ENCODE results near the gene SERINC2.

The SERINC2 gene

DNA sequence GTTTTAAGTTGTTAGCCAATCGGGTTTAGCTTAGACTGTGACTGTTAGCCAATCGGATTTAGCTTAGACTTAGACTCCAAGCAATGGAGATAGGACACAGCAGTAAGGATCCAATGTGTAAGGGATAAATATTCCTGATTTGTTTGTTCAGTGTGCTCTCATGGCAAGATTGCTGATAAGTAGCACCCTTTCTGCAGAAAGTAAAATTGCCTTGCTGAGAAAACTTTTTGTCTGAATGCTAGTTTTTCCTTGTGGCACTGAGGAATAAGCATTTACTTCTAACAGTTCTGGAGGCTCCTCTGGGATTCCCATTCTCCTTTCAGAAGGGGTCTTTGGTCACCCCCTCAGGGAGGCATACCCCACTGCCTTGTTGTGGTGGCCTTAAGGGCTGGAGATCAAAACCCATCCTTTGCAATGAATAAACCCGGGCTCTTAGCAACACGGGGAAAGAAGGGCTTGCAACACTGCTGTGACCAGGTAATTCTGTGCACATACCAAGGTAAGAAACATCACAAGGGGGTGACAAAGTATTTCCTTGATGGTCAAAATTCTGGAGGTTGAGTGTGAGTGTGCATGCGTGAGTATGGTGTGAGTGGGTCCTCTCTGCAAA is 45.4 kb downstream of the SERINC2 start:
- no peak for TF ChIP-seq ISL1 (CRISPR knock-in tag; IDR thresholded peaks at IDR 0.05)
- TF ChIP-seq SNAI2 (CRISPR knock-in tag; IDR thresholded peaks at IDR 0.05) = no peak
- TF ChIP-seq ZNF565 (CRISPR knock-in tag; conservative IDR thresholded peaks at IDR 0.05; ENCODE audit: low read depth) = no peak
- no peak for TF ChIP-seq CSDC2 (CRISPR knock-in tag; IDR thresholded peaks at IDR 0.05)
- TF ChIP-seq ARNTL (CRISPR knock-in tag; IDR thresholded peaks at IDR 0.05; ENCODE audit: borderline replicate concordance, low read depth) = no peak
- TF ChIP-seq ZNF70 (CRISPR knock-in tag; IDR thresholded peaks at IDR 0.05) = no peak
- TF ChIP-seq, protein P1, sequence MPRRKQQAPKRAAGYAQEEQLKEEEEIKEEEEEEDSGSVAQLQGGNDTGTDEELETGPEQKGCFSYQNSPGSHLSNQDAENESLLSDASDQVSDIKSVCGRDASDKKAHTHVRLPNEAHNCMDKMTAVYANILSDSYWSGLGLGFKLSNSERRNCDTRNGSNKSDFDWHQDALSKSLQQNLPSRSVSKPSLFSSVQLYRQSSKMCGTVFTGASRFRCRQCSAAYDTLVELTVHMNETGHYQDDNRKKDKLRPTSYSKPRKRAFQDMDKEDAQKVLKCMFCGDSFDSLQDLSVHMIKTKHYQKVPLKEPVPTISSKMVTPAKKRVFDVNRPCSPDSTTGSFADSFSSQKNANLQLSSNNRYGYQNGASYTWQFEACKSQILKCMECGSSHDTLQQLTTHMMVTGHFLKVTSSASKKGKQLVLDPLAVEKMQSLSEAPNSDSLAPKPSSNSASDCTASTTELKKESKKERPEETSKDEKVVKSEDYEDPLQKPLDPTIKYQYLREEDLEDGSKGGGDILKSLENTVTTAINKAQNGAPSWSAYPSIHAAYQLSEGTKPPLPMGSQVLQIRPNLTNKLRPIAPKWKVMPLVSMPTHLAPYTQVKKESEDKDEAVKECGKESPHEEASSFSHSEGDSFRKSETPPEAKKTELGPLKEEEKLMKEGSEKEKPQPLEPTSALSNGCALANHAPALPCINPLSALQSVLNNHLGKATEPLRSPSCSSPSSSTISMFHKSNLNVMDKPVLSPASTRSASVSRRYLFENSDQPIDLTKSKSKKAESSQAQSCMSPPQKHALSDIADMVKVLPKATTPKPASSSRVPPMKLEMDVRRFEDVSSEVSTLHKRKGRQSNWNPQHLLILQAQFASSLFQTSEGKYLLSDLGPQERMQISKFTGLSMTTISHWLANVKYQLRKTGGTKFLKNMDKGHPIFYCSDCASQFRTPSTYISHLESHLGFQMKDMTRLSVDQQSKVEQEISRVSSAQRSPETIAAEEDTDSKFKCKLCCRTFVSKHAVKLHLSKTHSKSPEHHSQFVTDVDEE (CRISPR knock-in tag; IDR thresholded peaks at IDR 0.05) = no peak
- TF ChIP-seq RARB (CRISPR knock-in tag; IDR thresholded peaks at IDR 0.05) = no peak
- TF ChIP-seq BACH2 (CRISPR knock-in tag; IDR thresholded peaks at IDR 0.05; ENCODE audit: borderline replicate concordance) = no peak
- TF ChIP-seq TOX (CRISPR knock-in tag; IDR thresholded peaks at IDR 0.05; ENCODE audit: borderline replicate concordance) = no peak
- TF ChIP-seq, protein P2, sequence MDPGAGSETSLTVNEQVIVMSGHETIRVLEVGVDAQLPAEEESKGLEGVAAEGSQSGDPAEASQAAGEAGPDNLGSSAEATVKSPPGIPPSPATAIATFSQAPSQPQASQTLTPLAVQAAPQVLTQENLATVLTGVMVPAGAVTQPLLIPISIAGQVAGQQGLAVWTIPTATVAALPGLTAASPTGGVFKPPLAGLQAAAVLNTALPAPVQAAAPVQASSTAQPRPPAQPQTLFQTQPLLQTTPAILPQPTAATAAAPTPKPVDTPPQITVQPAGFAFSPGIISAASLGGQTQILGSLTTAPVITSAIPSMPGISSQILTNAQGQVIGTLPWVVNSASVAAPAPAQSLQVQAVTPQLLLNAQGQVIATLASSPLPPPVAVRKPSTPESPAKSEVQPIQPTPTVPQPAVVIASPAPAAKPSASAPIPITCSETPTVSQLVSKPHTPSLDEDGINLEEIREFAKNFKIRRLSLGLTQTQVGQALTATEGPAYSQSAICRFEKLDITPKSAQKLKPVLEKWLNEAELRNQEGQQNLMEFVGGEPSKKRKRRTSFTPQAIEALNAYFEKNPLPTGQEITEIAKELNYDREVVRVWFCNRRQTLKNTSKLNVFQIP (CRISPR knock-in tag; IDR thresholded peaks at IDR 0.05; ENCODE audit: borderline replicate concordance, low read depth) = no peak
- TF ChIP-seq ZFP3 (CRISPR knock-in tag; IDR thresholded peaks at IDR 0.05) = no peak
- TF ChIP-seq OSR1 (CRISPR knock-in tag; IDR thresholded peaks at IDR 0.05) = no peak
- no peak for TF ChIP-seq GLIS3 (CRISPR knock-in tag; IDR thresholded peaks at IDR 0.05)
- TF ChIP-seq, protein P3, sequence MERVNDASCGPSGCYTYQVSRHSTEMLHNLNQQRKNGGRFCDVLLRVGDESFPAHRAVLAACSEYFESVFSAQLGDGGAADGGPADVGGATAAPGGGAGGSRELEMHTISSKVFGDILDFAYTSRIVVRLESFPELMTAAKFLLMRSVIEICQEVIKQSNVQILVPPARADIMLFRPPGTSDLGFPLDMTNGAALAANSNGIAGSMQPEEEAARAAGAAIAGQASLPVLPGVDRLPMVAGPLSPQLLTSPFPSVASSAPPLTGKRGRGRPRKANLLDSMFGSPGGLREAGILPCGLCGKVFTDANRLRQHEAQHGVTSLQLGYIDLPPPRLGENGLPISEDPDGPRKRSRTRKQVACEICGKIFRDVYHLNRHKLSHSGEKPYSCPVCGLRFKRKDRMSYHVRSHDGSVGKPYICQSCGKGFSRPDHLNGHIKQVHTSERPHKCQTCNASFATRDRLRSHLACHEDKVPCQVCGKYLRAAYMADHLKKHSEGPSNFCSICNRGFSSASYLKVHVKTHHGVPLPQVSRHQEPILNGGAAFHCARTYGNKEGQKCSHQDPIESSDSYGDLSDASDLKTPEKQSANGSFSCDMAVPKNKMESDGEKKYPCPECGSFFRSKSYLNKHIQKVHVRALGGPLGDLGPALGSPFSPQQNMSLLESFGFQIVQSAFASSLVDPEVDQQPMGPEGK (CRISPR knock-in tag; IDR thresholded peaks at IDR 0.05; ENCODE audit: borderline replicate concordance) = no peak
- TF ChIP-seq, protein P4, sequence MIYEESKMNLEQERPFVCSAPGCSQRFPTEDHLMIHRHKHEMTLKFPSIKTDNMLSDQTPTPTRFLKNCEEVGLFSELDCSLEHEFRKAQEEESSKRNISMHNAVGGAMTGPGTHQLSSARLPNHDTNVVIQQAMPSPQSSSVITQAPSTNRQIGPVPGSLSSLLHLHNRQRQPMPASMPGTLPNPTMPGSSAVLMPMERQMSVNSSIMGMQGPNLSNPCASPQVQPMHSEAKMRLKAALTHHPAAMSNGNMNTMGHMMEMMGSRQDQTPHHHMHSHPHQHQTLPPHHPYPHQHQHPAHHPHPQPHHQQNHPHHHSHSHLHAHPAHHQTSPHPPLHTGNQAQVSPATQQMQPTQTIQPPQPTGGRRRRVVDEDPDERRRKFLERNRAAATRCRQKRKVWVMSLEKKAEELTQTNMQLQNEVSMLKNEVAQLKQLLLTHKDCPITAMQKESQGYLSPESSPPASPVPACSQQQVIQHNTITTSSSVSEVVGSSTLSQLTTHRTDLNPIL (CRISPR knock-in tag; IDR thresholded peaks at IDR 0.05; ENCODE audit: low read depth) = no peak
- TF ChIP-seq, protein P5, sequence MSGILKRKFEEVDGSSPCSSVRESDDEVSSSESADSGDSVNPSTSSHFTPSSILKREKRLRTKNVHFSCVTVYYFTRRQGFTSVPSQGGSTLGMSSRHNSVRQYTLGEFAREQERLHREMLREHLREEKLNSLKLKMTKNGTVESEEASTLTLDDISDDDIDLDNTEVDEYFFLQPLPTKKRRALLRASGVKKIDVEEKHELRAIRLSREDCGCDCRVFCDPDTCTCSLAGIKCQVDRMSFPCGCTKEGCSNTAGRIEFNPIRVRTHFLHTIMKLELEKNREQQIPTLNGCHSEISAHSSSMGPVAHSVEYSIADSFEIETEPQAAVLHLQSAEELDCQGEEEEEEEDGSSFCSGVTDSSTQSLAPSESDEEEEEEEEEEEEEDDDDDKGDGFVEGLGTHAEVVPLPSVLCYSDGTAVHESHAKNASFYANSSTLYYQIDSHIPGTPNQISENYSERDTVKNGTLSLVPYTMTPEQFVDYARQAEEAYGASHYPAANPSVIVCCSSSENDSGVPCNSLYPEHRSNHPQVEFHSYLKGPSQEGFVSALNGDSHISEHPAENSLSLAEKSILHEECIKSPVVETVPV (CRISPR knock-in tag; IDR thresholded peaks at IDR 0.05) = no peak
- no peak for TF ChIP-seq ZNF8 (CRISPR knock-in tag; IDR thresholded peaks at IDR 0.05)
- TF ChIP-seq ESRRG (CRISPR knock-in tag; IDR thresholded peaks at IDR 0.05) = no peak
- no peak for TF ChIP-seq PPARA (CRISPR knock-in tag; IDR thresholded peaks at IDR 0.05; ENCODE audit: borderline replicate concordance)
- ATAC-seq = no peak

DNA sequence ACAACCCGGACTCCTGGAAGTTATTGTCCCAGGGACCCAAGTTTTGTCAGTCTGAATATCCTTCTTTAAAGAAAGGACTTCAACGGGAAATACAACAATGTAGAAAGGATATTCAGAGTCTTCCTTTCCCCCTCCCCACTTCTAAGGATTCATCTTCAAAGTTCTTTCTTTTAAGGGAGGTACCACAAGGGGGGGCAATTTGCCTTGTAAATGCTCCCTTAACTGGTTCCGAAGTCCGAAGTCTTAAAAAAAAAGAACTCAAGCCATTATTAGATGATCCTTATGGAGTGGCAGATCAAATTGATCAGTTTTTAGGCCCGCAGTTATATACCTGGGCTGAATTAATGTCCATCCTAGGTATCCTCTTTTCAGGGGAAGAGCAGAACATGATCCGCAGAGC is 47.0 kb downstream of the SERINC2 start:
- ATAC-seq = no peak
- TF ChIP-seq, protein P2 (CRISPR knock-in tag; IDR thresholded peaks at IDR 0.05; ENCODE audit: borderline replicate concordance, low read depth) = no peak
- no peak for TF ChIP-seq OSR1 (CRISPR knock-in tag; IDR thresholded peaks at IDR 0.05)
- TF ChIP-seq, protein P1 (CRISPR knock-in tag; IDR thresholded peaks at IDR 0.05) = no peak
- TF ChIP-seq ZFP30 (CRISPR knock-in tag; IDR thresholded peaks at IDR 0.05) = no peak
- no peak for TF ChIP-seq ZFP3 (CRISPR knock-in tag; IDR thresholded peaks at IDR 0.05)
- TF ChIP-seq ESRRG (CRISPR knock-in tag; IDR thresholded peaks at IDR 0.05) = no peak
- TF ChIP-seq ARNTL (CRISPR knock-in tag; IDR thresholded peaks at IDR 0.05; ENCODE audit: borderline replicate concordance, low read depth) = no peak
- no peak for TF ChIP-seq GLIS3 (CRISPR knock-in tag; IDR thresholded peaks at IDR 0.05)
- no peak for TF ChIP-seq TCF4 (CRISPR knock-in tag; IDR thresholded peaks at IDR 0.05; ENCODE audit: borderline replicate concordance)
- no peak for TF ChIP-seq BACH2 (CRISPR knock-in tag; IDR thresholded peaks at IDR 0.05; ENCODE audit: borderline replicate concordance)
- TF ChIP-seq, protein P4 (CRISPR knock-in tag; IDR thresholded peaks at IDR 0.05; ENCODE audit: low read depth) = no peak
- TF ChIP-seq RARB (CRISPR knock-in tag; IDR thresholded peaks at IDR 0.05) = no peak
- TF ChIP-seq TOX (CRISPR knock-in tag; IDR thresholded peaks at IDR 0.05; ENCODE audit: borderline replicate concordance) = no peak
